ENCODE results near the gene TREH.
"Not testable (repeated sequence)": the region's sequence is repeated elsewhere in the genome, so short reads cannot be mapped to it uniquely, and the experiment has no call there.

The TREH gene, protein sequence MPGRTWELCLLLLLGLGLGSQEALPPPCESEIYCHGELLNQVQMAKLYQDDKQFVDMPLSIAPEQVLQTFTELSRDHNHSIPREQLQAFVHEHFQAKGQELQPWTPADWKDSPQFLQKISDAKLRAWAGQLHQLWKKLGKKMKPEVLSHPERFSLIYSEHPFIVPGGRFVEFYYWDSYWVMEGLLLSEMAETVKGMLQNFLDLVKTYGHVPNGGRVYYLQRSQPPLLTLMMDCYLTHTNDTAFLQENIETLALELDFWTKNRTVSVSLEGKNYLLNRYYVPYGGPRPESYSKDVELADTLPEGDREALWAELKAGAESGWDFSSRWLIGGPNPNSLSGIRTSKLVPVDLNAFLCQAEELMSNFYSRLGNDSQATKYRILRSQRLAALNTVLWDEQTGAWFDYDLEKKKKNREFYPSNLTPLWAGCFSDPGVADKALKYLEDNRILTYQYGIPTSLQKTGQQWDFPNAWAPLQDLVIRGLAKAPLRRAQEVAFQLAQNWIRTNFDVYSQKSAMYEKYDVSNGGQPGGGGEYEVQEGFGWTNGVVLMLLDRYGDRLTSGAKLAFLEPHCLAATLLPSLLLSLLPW

DNA sequence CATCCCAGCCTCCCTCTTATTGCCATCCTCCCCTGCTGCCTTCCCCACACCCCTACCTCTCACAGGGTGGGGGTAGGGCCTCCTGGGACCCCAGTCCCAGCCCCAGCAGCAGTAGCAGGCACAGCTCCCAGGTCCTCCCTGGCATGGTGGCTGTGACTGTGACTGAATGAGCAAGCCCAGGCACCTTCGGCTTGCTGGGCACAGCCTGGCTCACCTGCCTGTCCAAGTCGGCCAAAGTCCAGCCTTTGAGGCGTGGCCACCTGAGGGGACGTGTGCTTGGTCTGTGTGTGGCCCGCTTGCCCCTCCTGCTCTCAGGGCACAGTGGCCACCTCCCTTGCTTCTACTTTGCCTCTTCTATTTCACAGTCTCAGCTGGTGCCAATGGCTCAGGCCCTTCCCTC lies at the start of gene TREH:
TREH (minus strand) TSS at position 168 of the 400 bp plus-strand sequence; CDS start at position 145, 23 bp downstream.
- no peaks in the 10 kb centered on the region for H3K36me3 ChIP-seq (ENCODE audit: control insufficient read depth, insufficient read depth, low read length, severe bottlenecking)
- peaks cover 6% of the 10 kb centered on the region for H3K4me1 ChIP-seq (ENCODE audit: control insufficient read depth, insufficient read depth, low read length)
- DNase-seq (ENCODE audit: low read depth) = no peak
- peaks cover 4% of the 10 kb centered on the region for H3K27me3 ChIP-seq (replicated peaks; ENCODE audit: control insufficient read depth, insufficient read depth, low read length)
- no peak within 1 kb of the TSS for H3K4me3 ChIP-seq (ENCODE audit: low read length)
- no peak within 1 kb of the TSS for H3K9ac ChIP-seq (ENCODE audit: low read length)
- no peaks in the 10 kb centered on the region for H3K9me3 ChIP-seq (ENCODE audit: control insufficient read depth, low read length)

DNA sequence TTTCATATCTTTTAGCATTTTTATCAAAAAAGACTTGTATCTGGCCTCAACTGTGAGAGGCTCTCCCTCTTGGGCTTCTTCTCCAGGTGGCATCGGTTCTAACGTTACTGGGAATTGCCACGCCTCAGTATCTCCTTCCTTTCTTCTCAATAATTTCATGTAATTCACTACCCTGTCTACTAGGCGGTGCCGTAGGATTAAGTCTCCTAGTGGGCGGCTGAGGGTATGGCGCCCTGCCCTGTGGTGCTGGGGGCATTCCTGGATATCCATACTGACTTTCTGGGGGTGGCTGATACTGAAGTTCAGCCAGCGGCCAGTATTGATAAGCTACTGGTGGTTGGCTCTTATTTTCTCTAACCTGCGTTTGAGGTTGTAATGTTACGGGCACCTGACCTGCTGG lies 48.7 kb upstream of the TREH start:
- H3K36me3 ChIP-seq (ENCODE audit: control insufficient read depth, insufficient read depth, low read length, severe bottlenecking); H3K4me3 ChIP-seq (ENCODE audit: low read length); H3K9me3 ChIP-seq (ENCODE audit: control insufficient read depth, low read length); H3K4me1 ChIP-seq (ENCODE audit: control insufficient read depth, insufficient read depth, low read length); H3K27me3 ChIP-seq (replicated peaks; ENCODE audit: control insufficient read depth, insufficient read depth, low read length); DNase-seq (ENCODE audit: low read depth); H3K9ac ChIP-seq (ENCODE audit: low read length): not testable (repeated sequence)

DNA sequence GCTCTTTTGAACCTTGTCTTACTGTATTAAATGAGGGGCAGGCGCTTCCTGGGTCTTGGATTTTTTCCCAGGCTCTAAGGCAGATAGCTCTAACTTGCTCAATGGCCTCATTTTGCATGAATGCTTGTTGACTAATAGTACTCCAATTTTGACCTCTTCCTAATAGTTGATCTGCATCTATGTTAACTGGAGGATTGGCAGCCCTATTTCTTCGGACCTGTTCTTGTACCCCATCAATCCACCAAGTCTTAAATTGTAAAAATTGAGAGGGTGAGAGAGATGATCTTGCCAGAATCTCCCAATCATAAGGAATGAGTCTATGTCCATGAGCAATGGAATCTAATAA lies 48.2 kb upstream of the TREH start:
- not testable (repeated sequence) for H3K4me1 ChIP-seq (ENCODE audit: control insufficient read depth, insufficient read depth, low read length); H3K9me3 ChIP-seq (ENCODE audit: control insufficient read depth, low read length); H3K9ac ChIP-seq (ENCODE audit: low read length); DNase-seq (ENCODE audit: low read depth); H3K36me3 ChIP-seq (ENCODE audit: control insufficient read depth, insufficient read depth, low read length, severe bottlenecking); H3K27me3 ChIP-seq (replicated peaks; ENCODE audit: control insufficient read depth, insufficient read depth, low read length); H3K4me3 ChIP-seq (ENCODE audit: low read length)

DNA sequence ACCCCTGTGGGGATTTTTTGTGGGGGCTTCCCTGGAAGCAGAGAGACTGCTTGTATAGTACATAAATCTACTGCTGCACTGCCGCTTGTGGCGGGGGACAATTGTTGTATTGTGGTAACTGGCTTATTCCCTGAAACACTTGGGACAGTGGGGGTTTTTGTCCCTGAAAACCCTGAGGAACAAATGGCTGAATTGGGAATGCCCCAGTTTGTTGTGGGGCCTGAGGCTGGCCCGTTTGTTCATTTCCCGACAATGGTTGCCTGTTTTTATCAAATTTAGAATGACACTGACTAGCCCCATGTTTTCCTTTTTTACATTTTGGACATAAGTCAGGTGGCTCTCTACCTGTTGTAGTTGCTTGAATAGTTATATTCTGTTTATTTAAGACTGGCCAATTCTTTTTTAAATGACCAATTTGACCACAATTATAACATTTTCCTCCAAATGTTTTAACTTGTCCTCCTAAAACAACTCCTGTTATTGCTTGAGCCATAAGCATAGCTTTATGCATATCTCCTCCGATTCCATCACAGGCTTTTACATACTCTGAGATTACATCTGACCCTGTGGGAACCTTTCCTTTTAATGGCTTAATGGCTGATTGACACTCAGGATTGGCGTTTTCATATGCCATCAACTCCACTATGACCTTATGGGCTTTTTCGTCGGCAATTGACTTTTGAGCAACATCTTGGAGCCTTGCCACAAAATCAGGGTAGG lies 47.7 kb upstream of the TREH start:
- H3K9ac ChIP-seq (ENCODE audit: low read length); DNase-seq (ENCODE audit: low read depth); H3K36me3 ChIP-seq (ENCODE audit: control insufficient read depth, insufficient read depth, low read length, severe bottlenecking); H3K4me3 ChIP-seq (ENCODE audit: low read length); H3K27me3 ChIP-seq (replicated peaks; ENCODE audit: control insufficient read depth, insufficient read depth, low read length); H3K4me1 ChIP-seq (ENCODE audit: control insufficient read depth, insufficient read depth, low read length); H3K9me3 ChIP-seq (ENCODE audit: control insufficient read depth, low read length): not testable (repeated sequence)

DNA sequence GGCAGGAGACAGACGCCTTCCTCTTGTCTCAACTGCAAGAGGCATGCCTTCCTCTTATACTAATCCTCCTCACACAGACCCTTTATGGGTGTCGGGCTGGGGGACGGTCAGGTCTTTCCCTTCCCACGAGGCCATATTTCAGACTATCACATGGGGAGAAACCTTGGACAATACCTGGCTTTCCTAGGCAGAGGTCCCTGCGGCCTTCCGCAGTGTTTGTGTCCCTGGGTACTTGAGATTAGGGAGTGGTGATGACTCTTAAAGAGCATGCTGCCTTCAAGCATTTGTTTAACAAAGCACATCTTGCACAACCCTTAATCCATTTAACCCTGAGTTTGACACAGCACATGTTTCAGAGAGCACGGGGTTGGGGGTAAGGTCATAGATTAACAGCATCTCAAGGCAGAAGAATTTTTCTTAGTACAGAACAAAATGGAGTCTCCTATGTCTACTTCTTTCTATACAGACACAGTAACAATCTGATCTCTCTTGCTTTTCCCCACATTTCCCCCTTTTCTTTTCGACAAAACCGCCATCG lies 42.1 kb upstream of the TREH start:
- H3K9me3 ChIP-seq (ENCODE audit: control insufficient read depth, low read length); H3K4me1 ChIP-seq (ENCODE audit: control insufficient read depth, insufficient read depth, low read length); H3K9ac ChIP-seq (ENCODE audit: low read length); H3K4me3 ChIP-seq (ENCODE audit: low read length); H3K27me3 ChIP-seq (replicated peaks; ENCODE audit: control insufficient read depth, insufficient read depth, low read length); DNase-seq (ENCODE audit: low read depth); H3K36me3 ChIP-seq (ENCODE audit: control insufficient read depth, insufficient read depth, low read length, severe bottlenecking): not testable (repeated sequence)

DNA sequence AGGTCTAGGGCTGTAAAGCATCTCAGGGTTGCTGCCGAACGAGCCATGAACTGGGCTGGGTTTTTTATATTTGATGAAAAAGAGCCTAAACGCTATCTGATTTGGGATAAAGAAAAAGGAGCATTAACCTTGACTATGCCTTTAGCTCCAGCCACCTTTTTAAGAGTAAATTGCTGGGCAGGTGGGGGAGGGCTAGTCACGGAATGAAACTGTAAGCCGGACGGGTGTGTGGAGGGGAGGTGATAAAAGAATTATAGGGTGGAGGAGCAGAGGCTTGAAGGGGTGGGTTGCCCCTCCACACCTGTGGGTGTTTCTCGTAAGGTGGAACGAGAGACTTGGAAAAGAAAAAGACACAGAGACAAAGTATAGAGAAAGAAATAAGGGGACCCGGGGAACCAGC lies 41.3 kb upstream of the TREH start:
- not testable (repeated sequence) for H3K27me3 ChIP-seq (replicated peaks; ENCODE audit: control insufficient read depth, insufficient read depth, low read length); DNase-seq (ENCODE audit: low read depth); H3K9me3 ChIP-seq (ENCODE audit: control insufficient read depth, low read length); H3K4me1 ChIP-seq (ENCODE audit: control insufficient read depth, insufficient read depth, low read length); H3K4me3 ChIP-seq (ENCODE audit: low read length); H3K36me3 ChIP-seq (ENCODE audit: control insufficient read depth, insufficient read depth, low read length, severe bottlenecking); H3K9ac ChIP-seq (ENCODE audit: low read length)

DNA sequence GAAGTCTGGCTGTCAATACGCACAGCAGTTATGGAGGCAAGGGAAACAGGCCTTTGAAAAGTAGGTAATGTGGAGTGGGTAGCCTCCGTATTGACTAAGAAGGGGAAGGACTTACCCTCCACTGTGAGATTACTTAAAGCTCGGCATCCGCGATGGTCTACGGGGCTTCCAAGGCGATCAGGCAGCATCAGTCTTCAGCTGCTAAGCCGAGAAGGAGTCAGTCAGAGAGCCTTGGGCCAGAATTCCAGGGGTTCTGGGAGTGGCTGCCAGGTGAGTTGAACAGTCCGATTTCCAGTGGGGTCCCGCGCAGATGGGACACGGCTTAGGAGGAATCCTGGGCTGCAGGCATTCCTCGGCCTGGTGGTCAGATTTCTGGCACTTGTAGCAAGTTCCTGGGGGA lies 40.6 kb upstream of the TREH start:
- not testable (repeated sequence) for H3K9ac ChIP-seq (ENCODE audit: low read length); H3K36me3 ChIP-seq (ENCODE audit: control insufficient read depth, insufficient read depth, low read length, severe bottlenecking); DNase-seq (ENCODE audit: low read depth); H3K4me1 ChIP-seq (ENCODE audit: control insufficient read depth, insufficient read depth, low read length); H3K27me3 ChIP-seq (replicated peaks; ENCODE audit: control insufficient read depth, insufficient read depth, low read length); H3K9me3 ChIP-seq (ENCODE audit: control insufficient read depth, low read length); H3K4me3 ChIP-seq (ENCODE audit: low read length)

DNA sequence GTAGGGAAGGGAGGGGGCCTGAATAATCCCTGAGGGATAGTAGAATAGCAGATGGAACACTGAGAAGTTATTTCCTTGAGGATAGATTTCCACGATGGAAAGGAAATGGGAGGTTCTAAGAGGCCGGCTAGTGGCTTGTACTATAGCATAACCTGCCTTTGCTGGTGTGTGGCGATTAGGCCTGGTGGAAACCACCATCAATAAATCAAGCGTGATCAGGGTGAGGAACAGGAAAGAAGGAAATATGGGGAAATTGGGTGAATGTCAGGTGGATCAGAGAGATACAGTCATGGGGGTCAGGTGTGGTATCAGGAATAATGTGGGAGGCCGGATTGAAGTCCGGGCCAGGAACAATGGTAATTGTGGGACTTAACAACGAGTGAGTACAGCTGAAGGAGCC lies 39.1 kb upstream of the TREH start:
- H3K4me1 ChIP-seq (ENCODE audit: control insufficient read depth, insufficient read depth, low read length) = peaks cover 10% of the 10 kb centered on the region
- not testable (repeated sequence) for H3K4me3 ChIP-seq (ENCODE audit: low read length); H3K9ac ChIP-seq (ENCODE audit: low read length); H3K9me3 ChIP-seq (ENCODE audit: control insufficient read depth, low read length); DNase-seq (ENCODE audit: low read depth); H3K36me3 ChIP-seq (ENCODE audit: control insufficient read depth, insufficient read depth, low read length, severe bottlenecking); H3K27me3 ChIP-seq (replicated peaks; ENCODE audit: control insufficient read depth, insufficient read depth, low read length)

DNA sequence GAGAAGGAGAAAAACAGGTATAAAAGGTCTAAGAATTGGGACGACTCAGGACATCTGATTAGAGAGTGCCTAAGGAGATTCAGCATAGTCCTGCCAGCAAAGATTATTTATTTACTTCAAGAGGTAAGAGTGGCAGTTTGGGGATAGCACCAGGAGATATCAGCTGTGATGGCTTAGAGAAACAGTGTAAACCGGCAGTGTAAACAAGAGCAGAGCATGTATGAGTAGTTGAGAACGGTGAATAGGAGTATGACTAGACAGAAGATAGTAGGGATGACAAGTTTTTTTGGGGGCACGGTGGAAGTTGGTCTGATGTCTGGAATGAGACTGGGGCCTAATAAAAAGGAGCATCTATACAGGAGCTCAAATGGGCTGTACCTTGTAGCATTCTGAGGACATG lies 38.3 kb upstream of the TREH start:
- H3K36me3 ChIP-seq (ENCODE audit: control insufficient read depth, insufficient read depth, low read length, severe bottlenecking); H3K27me3 ChIP-seq (replicated peaks; ENCODE audit: control insufficient read depth, insufficient read depth, low read length); H3K9ac ChIP-seq (ENCODE audit: low read length); H3K4me3 ChIP-seq (ENCODE audit: low read length); DNase-seq (ENCODE audit: low read depth); H3K9me3 ChIP-seq (ENCODE audit: control insufficient read depth, low read length): not testable (repeated sequence)
- H3K4me1 ChIP-seq (ENCODE audit: control insufficient read depth, insufficient read depth, low read length) = peaks cover 10% of the 10 kb centered on the region

DNA sequence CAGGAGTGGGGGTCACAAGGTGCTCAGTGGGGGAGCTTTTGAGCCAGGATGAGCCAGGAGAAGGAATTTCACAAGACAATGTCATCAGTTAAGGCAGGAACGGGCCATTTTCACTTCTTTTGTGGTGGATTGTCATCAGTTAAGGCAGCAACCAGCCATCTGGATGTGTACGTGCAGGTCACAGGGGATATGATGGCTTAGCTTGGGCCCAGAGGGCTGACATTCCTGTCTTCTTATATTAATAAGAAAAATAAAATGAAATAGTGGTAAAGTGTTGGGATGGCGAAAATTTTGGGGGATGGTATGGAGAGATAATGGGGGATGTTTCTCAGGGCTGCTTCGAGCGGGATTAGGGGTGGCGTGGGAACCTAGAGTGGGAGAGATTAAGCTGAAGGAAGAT lies 37.8 kb upstream of the TREH start:
- H3K36me3 ChIP-seq (ENCODE audit: control insufficient read depth, insufficient read depth, low read length, severe bottlenecking); H3K4me3 ChIP-seq (ENCODE audit: low read length); H3K27me3 ChIP-seq (replicated peaks; ENCODE audit: control insufficient read depth, insufficient read depth, low read length); H3K9ac ChIP-seq (ENCODE audit: low read length); H3K9me3 ChIP-seq (ENCODE audit: control insufficient read depth, low read length); DNase-seq (ENCODE audit: low read depth): not testable (repeated sequence)
- H3K4me1 ChIP-seq (ENCODE audit: control insufficient read depth, insufficient read depth, low read length) = peaks cover 10% of the 10 kb centered on the region

DNA sequence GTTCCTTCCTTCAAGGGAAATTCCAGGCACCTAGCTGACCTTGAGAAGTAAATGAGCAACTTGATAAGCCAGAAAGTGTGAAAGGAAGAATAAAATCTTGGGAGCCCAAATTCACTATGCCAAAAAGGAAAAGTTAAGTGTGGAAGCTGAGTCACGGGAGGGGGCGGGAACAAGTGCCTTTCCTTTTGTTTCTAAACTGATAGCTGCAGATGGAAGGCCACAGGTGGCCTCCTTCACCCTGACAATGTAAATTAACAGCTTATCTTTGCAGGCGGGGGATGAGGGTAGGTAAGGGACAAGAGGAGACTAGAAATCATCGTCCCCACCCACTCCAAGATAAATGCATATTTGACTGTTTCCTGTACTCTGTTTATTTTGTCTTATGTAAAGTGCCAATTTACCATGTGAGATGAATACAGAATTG lies 36.4 kb upstream of the TREH start:
- DNase-seq (ENCODE audit: low read depth) = peak; percentile 4
- no peaks in the 10 kb centered on the region for H3K9me3 ChIP-seq (ENCODE audit: control insufficient read depth, low read length)
- H3K36me3 ChIP-seq (ENCODE audit: control insufficient read depth, insufficient read depth, low read length, severe bottlenecking) = no peaks in the 10 kb centered on the region
- no peaks in the 10 kb centered on the region for H3K27me3 ChIP-seq (replicated peaks; ENCODE audit: control insufficient read depth, insufficient read depth, low read length)
- H3K4me1 ChIP-seq (ENCODE audit: control insufficient read depth, insufficient read depth, low read length) = peaks cover 10% of the 10 kb centered on the region
- H3K4me3 ChIP-seq (ENCODE audit: low read length) = no peak overlapping the region
- H3K9ac ChIP-seq (ENCODE audit: low read length) = no peak overlapping the region
